PC-3 (cell line): ENCODE results near the gene SKOR2.

ENCODE experiments used
- EZH2 ChIP-seq: fragments of 300-600 bp; sonication (generic); IDR thresholded peaks from one replicate; pipeline ENCODE4 v1.6.1; 2017; ENCODE audit warnings: antibody characterized with exemption, mild to moderate bottlenecking, low read length; ENCODE audit not compliant: unreplicated experiment
- EZH2phosphoT487 ChIP-seq: fragments of 300-600 bp; sonication (generic); IDR thresholded peaks from 2 replicates; pipeline ENCODE4 v1.6.1; 2018; ENCODE audit warnings: mild to moderate bottlenecking, antibody characterized with exemption, low read length, borderline replicate concordance
- TF ChIP-seq, protein P1 (sequence below): fragments of 300-600 bp; sonication (generic); conservative IDR thresholded peaks from 2 replicates; pipeline ENCODE4 v1.5.1; 2017; ENCODE audit warnings: antibody characterized with exemption, low read depth, mild to moderate bottlenecking, low read length

DNA sequence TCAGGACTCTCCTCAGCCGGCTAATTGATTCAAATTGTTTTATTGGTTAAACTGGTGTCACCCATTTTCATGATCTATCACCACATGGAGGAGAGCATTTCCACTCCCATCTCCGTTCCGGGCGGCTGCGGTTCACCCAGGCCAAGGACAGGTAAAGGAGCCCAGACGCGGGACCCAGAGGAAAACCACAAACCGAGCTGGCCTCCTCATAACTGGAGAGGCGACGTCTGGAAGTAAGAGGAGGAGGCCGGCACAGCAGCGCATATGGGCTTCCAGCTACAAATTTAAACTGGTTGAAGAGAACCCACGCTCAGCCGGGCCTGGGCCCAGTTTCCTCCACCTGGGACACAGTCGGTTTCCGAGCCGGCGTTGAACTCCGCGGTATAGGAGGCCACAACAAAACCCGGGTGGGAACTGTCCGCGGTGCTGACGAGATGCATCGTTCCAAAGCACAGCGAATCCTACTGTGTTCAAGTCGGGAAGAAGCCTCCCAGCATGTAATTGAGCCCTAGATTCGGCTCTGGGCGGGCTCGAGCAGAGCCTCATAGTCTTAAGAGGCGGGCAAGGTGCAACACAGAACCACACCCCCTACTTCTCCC, 3.0 kb upstream of the SKOR2 start:
- TF ChIP-seq, protein P1, sequence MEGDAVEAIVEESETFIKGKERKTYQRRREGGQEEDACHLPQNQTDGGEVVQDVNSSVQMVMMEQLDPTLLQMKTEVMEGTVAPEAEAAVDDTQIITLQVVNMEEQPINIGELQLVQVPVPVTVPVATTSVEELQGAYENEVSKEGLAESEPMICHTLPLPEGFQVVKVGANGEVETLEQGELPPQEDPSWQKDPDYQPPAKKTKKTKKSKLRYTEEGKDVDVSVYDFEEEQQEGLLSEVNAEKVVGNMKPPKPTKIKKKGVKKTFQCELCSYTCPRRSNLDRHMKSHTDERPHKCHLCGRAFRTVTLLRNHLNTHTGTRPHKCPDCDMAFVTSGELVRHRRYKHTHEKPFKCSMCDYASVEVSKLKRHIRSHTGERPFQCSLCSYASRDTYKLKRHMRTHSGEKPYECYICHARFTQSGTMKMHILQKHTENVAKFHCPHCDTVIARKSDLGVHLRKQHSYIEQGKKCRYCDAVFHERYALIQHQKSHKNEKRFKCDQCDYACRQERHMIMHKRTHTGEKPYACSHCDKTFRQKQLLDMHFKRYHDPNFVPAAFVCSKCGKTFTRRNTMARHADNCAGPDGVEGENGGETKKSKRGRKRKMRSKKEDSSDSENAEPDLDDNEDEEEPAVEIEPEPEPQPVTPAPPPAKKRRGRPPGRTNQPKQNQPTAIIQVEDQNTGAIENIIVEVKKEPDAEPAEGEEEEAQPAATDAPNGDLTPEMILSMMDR, result no peak
- TF ChIP-seq EZH2, result no peak
- no peak for TF ChIP-seq EZH2phosphoT487
